GM23338 (cell line): ENCODE results near the gene PMM1. TPM values are rescaled to one million over a fixed set of nuclear protein-coding genes. Genes with fewer than 3 reads are reported as not detected.

Experiments used
- ATAC-seq: fragments of 200-7000 bp; cut with Tn5 transposase; 3 replicates; pipeline ENCODE4 v1.9.1; 2020
- DNase-seq: peaks from one replicate; pipeline ENCODE4 v3.0.0-alpha.2; 2015; ENCODE audit warnings: low spot score
- H2AFZ ChIP-seq: fragments of 200-600 bp; sonication (generic); 2 replicates; pipeline ENCODE4 v1.8.0; 2016; ENCODE audit warnings: antibody characterized with exemption, mild to moderate bottlenecking, moderate library complexity
- H3F3A ChIP-seq: fragments of 200-600 bp; sonication (generic); replicated peaks from 2 replicates; pipeline ENCODE4 v1.8.0; 2017; ENCODE audit warnings: antibody characterized with exemption, mixed run types, low read depth
- H3K27ac ChIP-seq: fragments of 200-600 bp; sonication (generic); 2 replicates; pipeline ENCODE4 v1.6.1; 2016; ENCODE audit warnings: low read depth
- H3K27me3 ChIP-seq: fragments of 200-600 bp; sonication (generic); 2 replicates; pipeline ENCODE4 v1.8.0; 2016; ENCODE audit warnings: mild to moderate bottlenecking, mixed run types, moderate library complexity; ENCODE audit not compliant: insufficient read depth
- H3K36me3 ChIP-seq: fragments of 200-600 bp; sonication (generic); 2 replicates; pipeline ENCODE4 v1.8.0; 2016; ENCODE audit warnings: mild to moderate bottlenecking; ENCODE audit not compliant: insufficient read depth
- H3K4me1 ChIP-seq: fragments of 200-600 bp; sonication (generic); 2 replicates; pipeline ENCODE4 v1.8.0; 2016; ENCODE audit warnings: mild to moderate bottlenecking, moderate library complexity; ENCODE audit not compliant: insufficient read depth
- H3K4me2 ChIP-seq: fragments of 200-600 bp; sonication (generic); 2 replicates; pipeline ENCODE4 v1.7.1; 2017; ENCODE audit warnings: mixed run types
- H3K4me3 ChIP-seq: fragments of 200-600 bp; sonication (generic); 2 replicates; pipeline ENCODE4 v1.6.1; 2016; ENCODE audit warnings: mixed run types
- H3K79me2 ChIP-seq: fragments of 200-600 bp; sonication (generic); replicated peaks from 2 replicates; pipeline ENCODE4 v1.8.0; 2017; ENCODE audit warnings: mild to moderate bottlenecking; ENCODE audit not compliant: insufficient read depth
- H3K9me2 ChIP-seq: fragments of 200-600 bp; sonication (generic); 2 replicates; pipeline ENCODE4 v1.8.0; 2017; ENCODE audit not compliant: insufficient read depth
- H4K20me1 ChIP-seq: fragments of 200-600 bp; sonication (generic); replicated peaks from 2 replicates; pipeline ENCODE4 v1.8.0; 2017; ENCODE audit warnings: mild to moderate bottlenecking; ENCODE audit not compliant: insufficient read depth
- H3K27ac Mint-ChIP-seq: 2 replicates; pipeline ENCODE4 v1.8.0; 2020; ENCODE audit warnings: inconsistent platforms, mild to moderate bottlenecking, moderate library complexity, mixed read lengths
- H3K27me3 Mint-ChIP-seq: 3 replicates; pipeline ENCODE4 v1.8.0; 2022; ENCODE audit warnings: low read depth, mild to moderate bottlenecking, moderate library complexity, mixed read lengths, inconsistent platforms; ENCODE audit not compliant: insufficient read depth, poor library complexity
- H3K36me3 Mint-ChIP-seq: 3 replicates; pipeline ENCODE4 v1.8.0; 2021; ENCODE audit warnings: low read depth, mild to moderate bottlenecking, inconsistent platforms, moderate library complexity, mixed read lengths
- H3K4me1 Mint-ChIP-seq: 3 replicates; pipeline ENCODE4 v1.8.0; 2020; ENCODE audit warnings: mild to moderate bottlenecking, inconsistent platforms, mixed read lengths
- H3K4me3 Mint-ChIP-seq: 3 replicates; pipeline ENCODE4 v1.8.0; 2021; ENCODE audit warnings: moderate library complexity, mild to moderate bottlenecking, inconsistent platforms, mixed read lengths
- H3K9me3 Mint-ChIP-seq: 3 replicates; pipeline ENCODE4 v1.8.0; 2020; ENCODE audit warnings: moderate library complexity, mild to moderate bottlenecking, inconsistent platforms, mixed read lengths
- CREB1 ChIP-seq: fragments of 250-450 bp; sonication (Bioruptor Pico); IDR thresholded peaks from 2 replicates; pipeline ENCODE4 v1.5.0; 2020; ENCODE audit warnings: low read depth, mild to moderate bottlenecking, moderate library complexity
- EZH2 ChIP-seq: fragments of 200-600 bp; sonication (generic); IDR thresholded peaks from one replicate; pipeline ENCODE4 v1.8.0; 2017; ENCODE audit warnings: antibody characterized with exemption, mild to moderate bottlenecking, low read depth; ENCODE audit not compliant: unreplicated experiment
- EZH2phosphoT487 ChIP-seq: fragments of 200-600 bp; sonication (generic); IDR thresholded peaks from one replicate; pipeline ENCODE4 v1.8.1; 2018; ENCODE audit warnings: antibody characterized with exemption; ENCODE audit not compliant: unreplicated experiment
- JUNB ChIP-seq: IDR thresholded peaks from one replicate; pipeline ENCODE4 v1.6.1; 2016; ENCODE audit warnings: antibody characterized with exemption; ENCODE audit not compliant: unreplicated experiment
- NANOG ChIP-seq: IDR thresholded peaks from 2 replicates; pipeline ENCODE4 v1.6.1; 2016; ENCODE audit warnings: antibody characterized with exemption, borderline replicate concordance
- POLR2AphosphoS5 ChIP-seq: IDR thresholded peaks from 2 replicates; pipeline ENCODE4 v1.6.1; 2016; ENCODE audit warnings: antibody characterized with exemption, low read depth
- REST ChIP-seq: IDR thresholded peaks from one replicate; pipeline ENCODE4 v1.6.1; 2018; ENCODE audit warnings: antibody characterized with exemption; ENCODE audit not compliant: unreplicated experiment
- STAT1 ChIP-seq: IDR thresholded peaks from one replicate; pipeline ENCODE4 v1.6.1; 2016; ENCODE audit warnings: antibody characterized with exemption; ENCODE audit not compliant: unreplicated experiment
- ZNF114 ChIP-seq: fragments of 250-450 bp; sonication (Bioruptor Pico); IDR thresholded peaks from 2 replicates; pipeline ENCODE4 v1.5.0; 2020; ENCODE audit warnings: mild to moderate bottlenecking, moderate library complexity
- polyA plus RNA-seq: library from polyadenylated mRNA; unstranded; fragments of >200 nt; fragmentation: Nextera tagmentation; extraction: Ambion mirVana; gene quantifications from 2 replicates; pipeline ENCODE4 v1.2.1, GENCODE V29; 2016
- total RNA-seq: library from RNA; depleted of rRNA; stranded (reverse); fragments of >200 nt; shearing (Covaris generic); gene quantifications from 2 replicates; pipeline ENCODE4 v1.2.3, GENCODE V29; 2014
- TF ChIP-seq, protein P1 (sequence below), 2 experiments: fragments of 200-600 bp in 1 of 2; sonication (generic) in 1 of 2; conservative IDR thresholded peaks; 2 replicates each; pipeline versions ENCODE4 v1.5.1 to v1.6.1; 2016 to 2017; ENCODE audit warnings: antibody characterized with exemption in 2 of 2, low read depth in 2 of 2, mild to moderate bottlenecking in 2 of 2, moderate library complexity in 1 of 2
- TF ChIP-seq, protein P2 (sequence below): fragments of 250-450 bp; sonication (Bioruptor Pico); IDR thresholded peaks from 2 replicates; pipeline ENCODE4 v1.5.0; 2020; ENCODE audit warnings: mild to moderate bottlenecking, moderate library complexity

The PMM1 gene
- total and polyA plus RNA-seq, 2 experiments from 2014 or later, result 8.7 to 9.9 TPM

DNA sequence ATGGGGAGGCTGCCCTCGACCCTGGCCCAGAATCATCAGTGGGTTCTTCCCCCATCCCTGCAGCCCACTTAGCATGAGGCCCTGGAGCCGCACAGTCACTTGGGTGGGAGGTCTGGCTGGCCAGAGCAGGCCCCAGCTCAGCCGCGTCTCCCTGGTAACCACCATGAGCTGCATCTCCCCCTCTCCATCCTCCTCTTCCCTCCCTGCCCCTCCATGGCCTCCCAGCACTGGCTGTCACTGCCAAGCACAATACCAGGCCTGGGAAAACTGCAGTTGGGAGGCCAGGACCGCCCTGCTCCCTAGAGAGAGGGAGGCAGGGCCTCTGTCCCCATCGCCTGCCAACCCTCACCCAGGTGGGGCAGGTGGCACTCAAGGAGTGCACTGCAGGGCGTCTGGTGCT lies 20.8 kb downstream of the PMM1 start (continued):
- TF ChIP-seq REST (no peak), EZH2phosphoT487 (no peak), EZH2 (no peak), CREB1 (CRISPR knock-in tag) (no peak)

GRCh38 chr22:41567512-41567768 lies 22.2 kb downstream of the PMM1 start:
- no peak overlapping the region for H3K4me3 ChIP-seq
- H3K27ac Mint-ChIP-seq, result no peak overlapping the region
- H3K9me3 Mint-ChIP-seq, result no peaks in the 10 kb centered on the region; the same call in 2 of the 3 replicates
- TF ChIP-seq JUNB, result no peak
- TF ChIP-seq, protein P1, sequence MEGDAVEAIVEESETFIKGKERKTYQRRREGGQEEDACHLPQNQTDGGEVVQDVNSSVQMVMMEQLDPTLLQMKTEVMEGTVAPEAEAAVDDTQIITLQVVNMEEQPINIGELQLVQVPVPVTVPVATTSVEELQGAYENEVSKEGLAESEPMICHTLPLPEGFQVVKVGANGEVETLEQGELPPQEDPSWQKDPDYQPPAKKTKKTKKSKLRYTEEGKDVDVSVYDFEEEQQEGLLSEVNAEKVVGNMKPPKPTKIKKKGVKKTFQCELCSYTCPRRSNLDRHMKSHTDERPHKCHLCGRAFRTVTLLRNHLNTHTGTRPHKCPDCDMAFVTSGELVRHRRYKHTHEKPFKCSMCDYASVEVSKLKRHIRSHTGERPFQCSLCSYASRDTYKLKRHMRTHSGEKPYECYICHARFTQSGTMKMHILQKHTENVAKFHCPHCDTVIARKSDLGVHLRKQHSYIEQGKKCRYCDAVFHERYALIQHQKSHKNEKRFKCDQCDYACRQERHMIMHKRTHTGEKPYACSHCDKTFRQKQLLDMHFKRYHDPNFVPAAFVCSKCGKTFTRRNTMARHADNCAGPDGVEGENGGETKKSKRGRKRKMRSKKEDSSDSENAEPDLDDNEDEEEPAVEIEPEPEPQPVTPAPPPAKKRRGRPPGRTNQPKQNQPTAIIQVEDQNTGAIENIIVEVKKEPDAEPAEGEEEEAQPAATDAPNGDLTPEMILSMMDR (conservative IDR thresholded peaks at IDR 0.05; ENCODE audit: low read depth in 2 of 2), result no peak
- no peak for TF ChIP-seq EZH2
- no peak for TF ChIP-seq NANOG
- TF ChIP-seq, protein P2, sequence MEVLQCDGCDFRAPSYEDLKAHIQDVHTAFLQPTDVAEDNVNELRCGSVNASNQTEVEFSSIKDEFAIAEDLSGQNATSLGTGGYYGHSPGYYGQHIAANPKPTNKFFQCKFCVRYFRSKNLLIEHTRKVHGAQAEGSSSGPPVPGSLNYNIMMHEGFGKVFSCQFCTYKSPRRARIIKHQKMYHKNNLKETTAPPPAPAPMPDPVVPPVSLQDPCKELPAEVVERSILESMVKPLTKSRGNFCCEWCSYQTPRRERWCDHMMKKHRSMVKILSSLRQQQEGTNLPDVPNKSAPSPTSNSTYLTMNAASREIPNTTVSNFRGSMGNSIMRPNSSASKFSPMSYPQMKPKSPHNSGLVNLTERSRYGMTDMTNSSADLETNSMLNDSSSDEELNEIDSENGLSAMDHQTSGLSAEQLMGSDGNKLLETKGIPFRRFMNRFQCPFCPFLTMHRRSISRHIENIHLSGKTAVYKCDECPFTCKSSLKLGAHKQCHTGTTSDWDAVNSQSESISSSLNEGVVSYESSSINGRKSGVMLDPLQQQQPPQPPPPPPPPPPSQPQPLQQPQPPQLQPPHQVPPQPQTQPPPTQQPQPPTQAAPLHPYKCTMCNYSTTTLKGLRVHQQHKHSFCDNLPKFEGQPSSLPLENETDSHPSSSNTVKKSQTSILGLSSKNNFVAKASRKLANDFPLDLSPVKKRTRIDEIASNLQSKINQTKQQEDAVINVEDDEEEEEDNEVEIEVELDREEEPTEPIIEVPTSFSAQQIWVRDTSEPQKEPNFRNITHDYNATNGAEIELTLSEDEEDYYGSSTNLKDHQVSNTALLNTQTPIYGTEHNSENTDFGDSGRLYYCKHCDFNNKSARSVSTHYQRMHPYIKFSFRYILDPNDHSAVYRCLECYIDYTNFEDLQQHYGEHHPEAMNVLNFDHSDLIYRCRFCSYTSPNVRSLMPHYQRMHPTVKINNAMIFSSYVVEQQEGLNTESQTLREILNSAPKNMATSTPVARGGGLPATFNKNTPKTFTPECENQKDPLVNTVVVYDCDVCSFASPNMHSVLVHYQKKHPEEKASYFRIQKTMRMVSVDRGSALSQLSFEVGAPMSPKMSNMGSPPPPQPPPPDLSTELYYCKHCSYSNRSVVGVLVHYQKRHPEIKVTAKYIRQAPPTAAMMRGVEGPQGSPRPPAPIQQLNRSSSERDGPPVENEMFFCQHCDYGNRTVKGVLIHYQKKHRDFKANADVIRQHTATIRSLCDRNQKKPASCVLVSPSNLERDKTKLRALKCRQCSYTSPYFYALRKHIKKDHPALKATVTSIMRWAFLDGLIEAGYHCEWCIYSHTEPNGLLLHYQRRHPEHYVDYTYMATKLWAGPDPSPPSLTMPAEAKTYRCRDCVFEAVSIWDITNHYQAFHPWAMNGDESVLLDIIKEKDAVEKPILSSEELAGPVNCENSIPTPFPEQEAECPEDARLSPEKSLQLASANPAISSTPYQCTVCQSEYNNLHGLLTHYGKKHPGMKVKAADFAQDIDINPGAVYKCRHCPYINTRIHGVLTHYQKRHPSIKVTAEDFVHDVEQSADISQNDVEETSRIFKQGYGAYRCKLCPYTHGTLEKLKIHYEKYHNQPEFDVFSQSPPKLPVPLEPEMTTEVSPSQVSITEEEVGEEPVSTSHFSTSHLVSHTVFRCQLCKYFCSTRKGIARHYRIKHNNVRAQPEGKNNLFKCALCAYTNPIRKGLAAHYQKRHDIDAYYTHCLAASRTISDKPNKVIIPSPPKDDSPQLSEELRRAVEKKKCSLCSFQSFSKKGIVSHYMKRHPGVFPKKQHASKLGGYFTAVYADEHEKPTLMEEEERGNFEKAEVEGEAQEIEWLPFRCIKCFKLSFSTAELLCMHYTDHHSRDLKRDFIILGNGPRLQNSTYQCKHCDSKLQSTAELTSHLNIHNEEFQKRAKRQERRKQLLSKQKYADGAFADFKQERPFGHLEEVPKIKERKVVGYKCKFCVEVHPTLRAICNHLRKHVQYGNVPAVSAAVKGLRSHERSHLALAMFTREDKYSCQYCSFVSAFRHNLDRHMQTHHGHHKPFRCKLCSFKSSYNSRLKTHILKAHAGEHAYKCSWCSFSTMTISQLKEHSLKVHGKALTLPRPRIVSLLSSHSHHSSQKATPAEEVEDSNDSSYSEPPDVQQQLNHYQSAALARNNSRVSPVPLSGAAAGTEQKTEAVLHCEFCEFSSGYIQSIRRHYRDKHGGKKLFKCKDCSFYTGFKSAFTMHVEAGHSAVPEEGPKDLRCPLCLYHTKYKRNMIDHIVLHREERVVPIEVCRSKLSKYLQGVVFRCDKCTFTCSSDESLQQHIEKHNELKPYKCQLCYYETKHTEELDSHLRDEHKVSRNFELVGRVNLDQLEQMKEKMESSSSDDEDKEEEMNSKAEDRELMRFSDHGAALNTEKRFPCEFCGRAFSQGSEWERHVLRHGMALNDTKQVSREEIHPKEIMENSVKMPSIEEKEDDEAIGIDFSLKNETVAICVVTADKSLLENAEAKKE (CRISPR knock-in tag), result no peak
- TF ChIP-seq REST, result no peak
- TF ChIP-seq ZNF114 (CRISPR knock-in tag), result no peak
- TF ChIP-seq EZH2phosphoT487, result no peak
- no peak for TF ChIP-seq CREB1 (CRISPR knock-in tag)
- TF ChIP-seq STAT1, result no peak
- no peak for TF ChIP-seq POLR2AphosphoS5

More at GRCh38 chr22:41567512-41567768, 22.2 kb downstream of the PMM1 start:
- H3K27ac ChIP-seq, result no peak overlapping the region
- Mint-ChIP-seq H3K4me1 (peaks cover 9% of the 10 kb centered on the region), H3K4me3 (no peak overlapping the region), H3K27me3 (peaks cover 10% of the 10 kb centered on the region), H3K36me3 (no peaks in the 10 kb centered on the region)
- no peaks in the 10 kb centered on the region for H3K79me2 ChIP-seq
- H4K20me1 ChIP-seq, result no peaks in the 10 kb centered on the region
- no peaks in the 10 kb centered on the region for H3K27me3 ChIP-seq
- no peaks in the 10 kb centered on the region for H3K9me2 ChIP-seq
- DNase-seq (no peak), ATAC-seq (no peak)
- H3K36me3 ChIP-seq, result no peaks in the 10 kb centered on the region
- no peak overlapping the region for H3K4me2 ChIP-seq
- no peak overlapping the region for H2AFZ ChIP-seq
- no peaks in the 10 kb centered on the region for H3F3A ChIP-seq
- H3K4me1 ChIP-seq, result peaks cover 7% of the 10 kb centered on the region
